GM18520 (cell line): ENCODE results near the gene CALCR.

Source experiments
- ATAC-seq: cut with Tn5 transposase; IDR thresholded peaks from one replicate; pipeline ENCODE4 v1.9.1; 2021; ENCODE audit not compliant: unreplicated experiment

CALCR gene

GRCh38 chr7:93461350-93461749 is 113.2 kb downstream of the CALCR start:
- no peak for ATAC-seq

GRCh38 chr7:93453262-93453661 is 121.3 kb downstream of the CALCR start:
- ATAC-seq = no peak

GRCh38 chr7:93448176-93448575 is 126.3 kb downstream of the CALCR start:
- ATAC-seq = no peak

- no peak for ATAC-seq
Observed at GRCh38 chr7:93447509-93447908, 127.0 kb downstream of the CALCR start.

- ATAC-seq = no peak
Observed at GRCh38 chr7:93442478-93443224, 131.9 kb downstream of the CALCR start.

DNA sequence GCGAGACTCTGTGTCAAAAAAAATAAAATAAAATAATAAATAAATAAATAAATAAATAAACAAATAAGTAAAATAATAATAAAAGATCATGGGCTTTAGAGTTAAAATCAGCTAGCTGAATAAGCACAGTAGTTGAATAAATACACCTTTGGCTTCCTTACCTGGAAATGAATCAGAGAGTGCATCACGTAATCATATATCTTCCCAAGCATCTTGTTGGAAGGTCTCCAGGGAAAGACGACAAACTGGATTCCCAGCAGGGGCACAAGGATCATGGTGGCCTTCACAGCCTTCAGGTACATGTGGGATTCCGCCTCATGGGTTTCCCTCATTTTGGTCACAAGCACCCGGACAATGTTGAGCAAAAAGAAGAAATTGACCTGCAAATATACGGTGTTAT is 138.7 kb downstream of the CALCR start:
- ATAC-seq = no peak

GRCh38 chr7:93432130-93432529 is 142.4 kb downstream of the CALCR start:
- no peak for ATAC-seq

- ATAC-seq = no peak
Observed at GRCh38 chr7:93430917-93431588, 143.5 kb downstream of the CALCR start.

DNA sequence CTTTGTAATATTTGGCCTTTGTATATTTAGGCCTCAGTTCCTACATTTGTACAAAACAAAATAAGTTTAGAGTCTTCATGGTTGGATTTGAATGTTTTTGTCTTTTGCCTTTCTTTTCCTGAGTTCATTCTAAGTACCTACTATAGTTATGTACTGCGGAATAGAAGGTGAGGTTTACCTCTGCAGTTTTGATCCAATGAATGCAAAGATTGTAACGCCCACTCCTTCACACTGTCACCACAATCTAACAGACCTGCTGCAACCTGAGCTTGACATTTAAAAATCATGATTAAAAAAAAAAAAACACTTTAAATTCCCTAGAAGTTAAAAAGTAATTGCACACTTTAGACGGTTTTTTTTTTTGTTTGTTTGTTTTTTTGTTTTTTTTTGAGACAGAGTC is 145.0 kb downstream of the CALCR start:
- no peak for ATAC-seq

DNA sequence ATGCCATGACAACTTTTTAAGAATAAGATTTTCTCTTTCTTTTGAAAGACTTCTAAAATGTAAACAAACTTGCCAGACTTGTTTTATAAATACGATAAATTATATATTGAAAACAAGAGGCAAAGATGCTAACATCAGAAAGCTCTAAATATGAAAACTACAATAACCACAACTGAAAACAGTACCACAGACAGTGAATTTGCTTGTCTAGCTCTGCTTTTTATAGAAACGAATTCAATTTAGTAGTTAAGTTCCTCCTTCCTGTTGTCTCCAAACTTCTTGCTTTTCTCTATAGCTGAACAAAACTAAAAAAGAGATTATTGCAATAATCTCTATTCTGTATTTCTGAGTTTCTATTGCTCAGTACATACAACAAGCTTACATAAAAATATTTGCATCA is 147.4 kb downstream of the CALCR start:
- ATAC-seq = no peak

GRCh38 chr7:93426155-93426696 is 148.3 kb downstream of the CALCR start:
- no peak for ATAC-seq

- no peak for ATAC-seq
Observed at GRCh38 chr7:93414574-93414973, 159.9 kb downstream of the CALCR start.

- ATAC-seq = no peak
Observed at GRCh38 chr7:93409324-93409723, 165.2 kb downstream of the CALCR start.

DNA sequence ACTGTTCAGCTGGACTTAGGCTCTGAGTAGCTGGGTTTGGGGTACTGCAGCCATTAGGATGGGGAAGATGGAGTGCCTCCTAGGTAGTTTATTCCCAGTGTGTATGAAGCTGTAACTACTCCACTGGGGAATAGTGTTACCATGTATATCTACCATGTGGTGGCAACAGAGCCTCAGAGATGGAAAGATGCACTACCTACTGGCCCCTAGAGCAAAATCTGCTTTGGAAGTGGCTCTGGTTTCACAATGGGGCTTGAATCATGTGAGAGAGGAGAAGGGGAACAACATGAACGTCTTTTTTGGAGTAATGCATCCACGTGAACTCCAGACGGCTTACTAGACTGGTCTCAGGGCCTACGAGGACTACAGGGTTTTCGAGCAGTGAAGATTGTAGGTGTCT is 167.3 kb downstream of the CALCR start:
- no peak for ATAC-seq

- ATAC-seq = no peak
Observed at GRCh38 chr7:93402944-93403343, 171.6 kb downstream of the CALCR start.

DNA sequence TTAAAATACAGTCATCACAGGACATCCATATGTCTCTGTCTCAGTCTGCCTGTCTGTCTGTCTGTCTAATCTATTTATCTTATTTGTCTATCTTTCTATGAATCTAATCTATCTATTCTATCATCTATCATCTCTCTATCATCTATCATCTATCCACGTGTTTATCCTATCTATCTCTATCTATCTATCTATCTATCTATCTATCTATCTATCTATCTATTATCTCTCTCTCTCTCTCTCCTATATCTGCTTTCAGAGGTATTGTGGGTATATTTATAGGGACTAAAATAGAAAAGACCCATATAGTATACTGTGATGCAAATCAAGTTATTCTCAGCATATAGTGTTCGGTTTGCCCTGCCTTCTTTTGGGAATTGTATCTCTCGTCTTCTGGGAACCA is 174.9 kb downstream of the CALCR start:
- no peak for ATAC-seq

- no peak for ATAC-seq
Observed at GRCh38 chr7:93392984-93393383, 181.5 kb downstream of the CALCR start.

DNA sequence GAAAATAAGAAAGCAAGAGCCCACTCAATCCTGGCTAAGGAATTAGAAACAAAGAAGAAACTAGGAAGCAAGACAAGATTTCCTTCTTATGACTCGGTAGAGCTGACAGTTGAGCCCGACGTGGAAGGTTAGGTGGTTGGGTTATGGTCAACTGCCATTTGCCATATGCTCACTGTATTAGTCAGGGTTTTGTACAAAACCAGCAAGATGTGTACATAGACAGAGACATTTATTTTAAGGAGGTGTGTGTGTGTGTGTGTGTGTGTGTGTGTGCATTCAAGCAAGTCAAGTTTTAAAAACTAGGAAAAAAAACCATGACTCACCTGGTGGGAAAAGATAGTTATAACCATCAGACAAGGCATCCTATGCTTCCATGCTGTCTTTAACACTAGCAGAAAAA is 183.9 kb downstream of the CALCR start:
- ATAC-seq = no peak

- ATAC-seq = no peak
Observed at GRCh38 chr7:93382362-93382761, 192.2 kb downstream of the CALCR start.

- ATAC-seq = no peak
Observed at GRCh38 chr7:93378131-93378760, 196.3 kb downstream of the CALCR start.

DNA sequence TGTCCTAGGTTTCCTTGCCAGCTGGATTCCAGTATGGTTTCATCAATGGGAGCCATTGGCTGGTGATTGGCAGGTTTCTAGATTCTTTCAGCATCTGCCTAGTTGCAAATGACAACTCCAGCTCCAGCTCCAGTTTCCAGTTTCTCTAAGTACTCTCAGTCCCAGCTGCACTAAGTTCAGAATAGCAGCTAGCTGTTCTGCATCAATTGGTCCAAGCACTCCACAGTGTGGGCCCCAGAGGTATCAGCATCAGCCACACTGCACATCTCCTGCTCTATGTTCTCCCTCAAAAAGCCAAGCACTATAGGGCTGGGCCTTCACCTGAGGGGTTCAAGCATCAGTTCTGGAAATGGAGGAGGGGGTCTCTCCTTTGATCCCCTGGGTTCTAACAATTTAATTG is 198.9 kb downstream of the CALCR start:
- no peak for ATAC-seq
